ENCODE measurements around the gene APPL2. TPM values are rescaled to one million over a fixed set of nuclear protein-coding genes. Genes with fewer than 3 reads are reported as not detected.
A peak's percentile ranks its signal among the peaks of the same experiment; 100 is the strongest.

Gene APPL2
- total and polyA plus RNA-seq, 4 donors, result 61.3 to 80.8 (median 71.0) TPM

GRCh38 chr12:105225505-105226015, 10.4 kb downstream of the APPL2 start:
- no peak for DNase-seq (ENCODE audit: low read depth in 4 of 6, low spot score in 6 of 6)

GRCh38 chr12:105224399-105224798, 11.6 kb downstream of the APPL2 start:
- H3K4me3 ChIP-seq (ENCODE audit: low read depth, low read length), result no peak overlapping the region
- no peaks in the 10 kb centered on the region for H3K9me3 ChIP-seq (ENCODE audit: control insufficient read depth, insufficient read depth, low read length)
- H3K36me3 ChIP-seq (ENCODE audit: control insufficient read depth, insufficient read depth, low read length), result peaks cover 26% of the 10 kb centered on the region
- H3K4me1 ChIP-seq (ENCODE audit: control insufficient read depth, insufficient read depth, low read length), result peaks cover 13% of the 10 kb centered on the region
- H3K27ac ChIP-seq (ENCODE audit: low read depth, low read length), result no peak overlapping the region
- no peak for DNase-seq (ENCODE audit: low read depth in 4 of 6, low spot score in 6 of 6)
- WGBS (ENCODE audit: insufficient coverage), result 95% methylated on average over 4 of the region's 4 CpGs
- no peaks in the 10 kb centered on the region for H3K27me3 ChIP-seq (ENCODE audit: control insufficient read depth, insufficient read depth, low read length)

More at GRCh38 chr12:105225505-105226015, 10.4 kb downstream of the APPL2 start:
- H3K36me3 ChIP-seq (ENCODE audit: control insufficient read depth, insufficient read depth, low read length), result peaks cover 26% of the 10 kb centered on the region
- H3K9me3 ChIP-seq (ENCODE audit: control insufficient read depth, insufficient read depth, low read length), result no peaks in the 10 kb centered on the region
- H3K4me1 ChIP-seq (ENCODE audit: control insufficient read depth, insufficient read depth, low read length), result peaks cover 12% of the 10 kb centered on the region
- no peak overlapping the region for H3K4me3 ChIP-seq (ENCODE audit: low read depth, low read length)
- no peaks in the 10 kb centered on the region for H3K27me3 ChIP-seq (ENCODE audit: control insufficient read depth, insufficient read depth, low read length)
- no peak overlapping the region for H3K27ac ChIP-seq (ENCODE audit: low read depth, low read length)
- no CpG with 5 or more reads among the region's 5 CpGs for WGBS (ENCODE audit: insufficient coverage)

- no peaks in the 10 kb centered on the region for H3K27me3 ChIP-seq (ENCODE audit: control insufficient read depth, insufficient read depth, low read length)
- DNase-seq (ENCODE audit: low read depth in 4 of 6, low spot score in 6 of 6), result no peak
- H3K27ac ChIP-seq (ENCODE audit: low read depth, low read length), result no peak overlapping the region
- peaks cover 16% of the 10 kb centered on the region for H3K4me1 ChIP-seq (ENCODE audit: control insufficient read depth, insufficient read depth, low read length)
- 84% methylated on average over 3 of the region's 4 CpGs for WGBS (ENCODE audit: insufficient coverage)
- H3K36me3 ChIP-seq (ENCODE audit: control insufficient read depth, insufficient read depth, low read length), result peaks cover 26% of the 10 kb centered on the region
- H3K9me3 ChIP-seq (ENCODE audit: control insufficient read depth, insufficient read depth, low read length), result no peaks in the 10 kb centered on the region
- no peak overlapping the region for H3K4me3 ChIP-seq (ENCODE audit: low read depth, low read length)
Measured at GRCh38 chr12:105223884-105224283, 12.1 kb downstream of the APPL2 start.

GRCh38 chr12:105223352-105223845, 12.6 kb downstream of the APPL2 start:
- 92% methylated on average over 3 of the region's 4 CpGs for WGBS (ENCODE audit: insufficient coverage)
- H3K9me3 ChIP-seq (ENCODE audit: control insufficient read depth, insufficient read depth, low read length), result no peaks in the 10 kb centered on the region
- peaks cover 26% of the 10 kb centered on the region for H3K36me3 ChIP-seq (ENCODE audit: control insufficient read depth, insufficient read depth, low read length)
- no peak overlapping the region for H3K4me3 ChIP-seq (ENCODE audit: low read depth, low read length)
- no peak for DNase-seq (ENCODE audit: low read depth in 4 of 6, low spot score in 6 of 6)
- H3K27ac ChIP-seq (ENCODE audit: low read depth, low read length), result no peak overlapping the region
- no peaks in the 10 kb centered on the region for H3K27me3 ChIP-seq (ENCODE audit: control insufficient read depth, insufficient read depth, low read length)
- peaks cover 21% of the 10 kb centered on the region for H3K4me1 ChIP-seq (ENCODE audit: control insufficient read depth, insufficient read depth, low read length)

- H3K27ac ChIP-seq (ENCODE audit: low read depth, low read length), result no peak overlapping the region
- WGBS (ENCODE audit: insufficient coverage), result 89% methylated on average over 13 of the region's 13 CpGs
- no peak overlapping the region for H3K4me3 ChIP-seq (ENCODE audit: low read depth, low read length)
- H3K36me3 ChIP-seq (ENCODE audit: control insufficient read depth, insufficient read depth, low read length), result peaks cover 24% of the 10 kb centered on the region
- no peaks in the 10 kb centered on the region for H3K9me3 ChIP-seq (ENCODE audit: control insufficient read depth, insufficient read depth, low read length)
- no peak for DNase-seq (ENCODE audit: low read depth in 4 of 6, low spot score in 6 of 6)
- no peaks in the 10 kb centered on the region for H3K27me3 ChIP-seq (ENCODE audit: control insufficient read depth, insufficient read depth, low read length)
- peaks cover 22% of the 10 kb centered on the region for H3K4me1 ChIP-seq (ENCODE audit: control insufficient read depth, insufficient read depth, low read length)
Measured at GRCh38 chr12:105222726-105223351, 13.1 kb downstream of the APPL2 start.

GRCh38 chr12:105222284-105222655, 13.7 kb downstream of the APPL2 start:
- WGBS (ENCODE audit: insufficient coverage), result 56% methylated on average over 3 of the region's 4 CpGs
- Histone ChIP-seq H3K36me3 (ENCODE audit: control insufficient read depth, insufficient read depth, low read length) (peaks cover 19% of the 10 kb centered on the region), H3K4me3 (ENCODE audit: low read depth, low read length) (no peak overlapping the region), H3K27ac (ENCODE audit: low read depth, low read length) (no peak overlapping the region), H3K4me1 (ENCODE audit: control insufficient read depth, insufficient read depth, low read length) (peaks cover 22% of the 10 kb centered on the region), H3K9me3 (ENCODE audit: control insufficient read depth, insufficient read depth, low read length) (no peaks in the 10 kb centered on the region), H3K27me3 (ENCODE audit: control insufficient read depth, insufficient read depth, low read length) (no peaks in the 10 kb centered on the region)
- no peak for DNase-seq (ENCODE audit: low read depth in 4 of 6, low spot score in 6 of 6)

- Histone ChIP-seq H3K27me3 (ENCODE audit: control insufficient read depth, insufficient read depth, low read length) (no peaks in the 10 kb centered on the region), H3K4me3 (ENCODE audit: low read depth, low read length) (no peak overlapping the region), H3K36me3 (ENCODE audit: control insufficient read depth, insufficient read depth, low read length) (peaks cover 18% of the 10 kb centered on the region), H3K9me3 (ENCODE audit: control insufficient read depth, insufficient read depth, low read length) (no peaks in the 10 kb centered on the region), H3K27ac (ENCODE audit: low read depth, low read length) (no peak overlapping the region), H3K4me1 (ENCODE audit: control insufficient read depth, insufficient read depth, low read length) (peaks cover 22% of the 10 kb centered on the region)
- WGBS (ENCODE audit: insufficient coverage), result 49% methylated on average over 15 of the region's 19 CpGs
- DNase-seq (ENCODE audit: low read depth in 4 of 6, low spot score in 6 of 6), result peak in 1 of 6 donors; percentile 42
Measured at GRCh38 chr12:105221583-105222283, 14.2 kb downstream of the APPL2 start.

GRCh38 chr12:105220929-105221290, 15.1 kb downstream of the APPL2 start:
- 83% methylated on average over 1 of the region's 3 CpGs for WGBS (ENCODE audit: insufficient coverage)
- Histone ChIP-seq H3K36me3 (ENCODE audit: control insufficient read depth, insufficient read depth, low read length) (peaks cover 24% of the 10 kb centered on the region), H3K9me3 (ENCODE audit: control insufficient read depth, insufficient read depth, low read length) (no peaks in the 10 kb centered on the region), H3K27ac (ENCODE audit: low read depth, low read length) (no peak overlapping the region), H3K27me3 (ENCODE audit: control insufficient read depth, insufficient read depth, low read length) (no peaks in the 10 kb centered on the region), H3K4me1 (ENCODE audit: control insufficient read depth, insufficient read depth, low read length) (peaks cover 22% of the 10 kb centered on the region), H3K4me3 (ENCODE audit: low read depth, low read length) (no peak overlapping the region)
- DNase-seq (ENCODE audit: low read depth in 4 of 6, low spot score in 6 of 6), result no peak

- Histone ChIP-seq H3K9me3 (ENCODE audit: control insufficient read depth, insufficient read depth, low read length) (no peaks in the 10 kb centered on the region), H3K4me1 (ENCODE audit: control insufficient read depth, insufficient read depth, low read length) (peaks cover 22% of the 10 kb centered on the region), H3K27ac (ENCODE audit: low read depth, low read length) (no peak overlapping the region), H3K36me3 (ENCODE audit: control insufficient read depth, insufficient read depth, low read length) (peaks cover 29% of the 10 kb centered on the region), H3K4me3 (ENCODE audit: low read depth, low read length) (no peak overlapping the region), H3K27me3 (ENCODE audit: control insufficient read depth, insufficient read depth, low read length) (no peaks in the 10 kb centered on the region)
- no peak for DNase-seq (ENCODE audit: low read depth in 4 of 6, low spot score in 6 of 6)
- WGBS (ENCODE audit: insufficient coverage), result 82% methylated on average over 3 of the region's 6 CpGs
Measured at GRCh38 chr12:105220150-105220928, 15.6 kb downstream of the APPL2 start.

All from spinal cord (tissue), 10 donors.